T-helper 1 cell treated with Interleukin-12 subunit alpha and Interleukin-12 subunit beta and Interleukin-4 antibody, amounts not matched to agents 30 ng/mL and 1 ng/mL, for 36 hours (primary cell): ENCODE results near the gene UNC13A. TPM values are rescaled to one million over a fixed set of nuclear protein-coding genes. Genes with fewer than 3 reads are reported as not detected.

Experiments
- intact Hi-C: fragments of 100-400 bp; cut with micrococcal nuclease; formaldehyde crosslinking; loops from one replicate; pipeline ENCODE4 v1.15.1; 2024
- total RNA-seq: library from RNA; stranded (reverse); gene quantifications from 2 replicates; pipeline ENCODE4 v1.2.3, GENCODE V29; 2022

Gene UNC13A
- 0.27 TPM in 1 of 2 replicates, not detected in the other for total RNA-seq

- intact Hi-C loops: no loop called here
Measured at GRCh38 chr19:17687857-17688784, at the start of gene UNC13A. Gene UNC13A (minus strand): TSS chr19:17688354. CDS start chr19:17688199, 155 bp downstream.

GRCh38 chr19:17737690-17738153 lies 49.6 kb upstream of the UNC13A start:
- intact Hi-C loops: no loop called here

DNA sequence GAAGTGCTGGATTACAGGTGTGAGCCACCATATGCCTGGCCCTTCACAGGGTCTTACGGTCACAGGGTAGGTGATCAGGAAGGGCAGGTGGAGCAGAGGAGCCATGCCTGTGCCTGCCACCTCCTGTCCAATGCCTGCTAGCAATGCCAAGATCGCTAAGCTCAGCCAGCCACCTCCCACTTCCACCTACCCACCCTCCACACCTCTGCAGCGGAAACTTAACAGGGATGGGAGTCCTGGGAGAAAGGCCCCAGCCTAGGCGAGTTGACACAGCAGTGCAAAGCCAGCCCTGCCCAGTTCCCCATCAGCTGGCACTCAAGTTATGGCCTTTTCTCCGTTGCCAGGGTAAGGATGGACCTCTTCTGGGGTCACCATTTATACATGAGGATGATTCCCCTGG lies 47.3 kb upstream of the UNC13A start:
- intact Hi-C loops: no loop called here

- intact Hi-C loops: no loop called here
Measured at GRCh38 chr19:17734146-17734545, 46.0 kb upstream of the UNC13A start.

GRCh38 chr19:17733127-17733526 lies 45.0 kb upstream of the UNC13A start:
- intact Hi-C loops: no loop called here

GRCh38 chr19:17727843-17728242 lies 39.7 kb upstream of the UNC13A start:
- intact Hi-C loops: no loop called here

DNA sequence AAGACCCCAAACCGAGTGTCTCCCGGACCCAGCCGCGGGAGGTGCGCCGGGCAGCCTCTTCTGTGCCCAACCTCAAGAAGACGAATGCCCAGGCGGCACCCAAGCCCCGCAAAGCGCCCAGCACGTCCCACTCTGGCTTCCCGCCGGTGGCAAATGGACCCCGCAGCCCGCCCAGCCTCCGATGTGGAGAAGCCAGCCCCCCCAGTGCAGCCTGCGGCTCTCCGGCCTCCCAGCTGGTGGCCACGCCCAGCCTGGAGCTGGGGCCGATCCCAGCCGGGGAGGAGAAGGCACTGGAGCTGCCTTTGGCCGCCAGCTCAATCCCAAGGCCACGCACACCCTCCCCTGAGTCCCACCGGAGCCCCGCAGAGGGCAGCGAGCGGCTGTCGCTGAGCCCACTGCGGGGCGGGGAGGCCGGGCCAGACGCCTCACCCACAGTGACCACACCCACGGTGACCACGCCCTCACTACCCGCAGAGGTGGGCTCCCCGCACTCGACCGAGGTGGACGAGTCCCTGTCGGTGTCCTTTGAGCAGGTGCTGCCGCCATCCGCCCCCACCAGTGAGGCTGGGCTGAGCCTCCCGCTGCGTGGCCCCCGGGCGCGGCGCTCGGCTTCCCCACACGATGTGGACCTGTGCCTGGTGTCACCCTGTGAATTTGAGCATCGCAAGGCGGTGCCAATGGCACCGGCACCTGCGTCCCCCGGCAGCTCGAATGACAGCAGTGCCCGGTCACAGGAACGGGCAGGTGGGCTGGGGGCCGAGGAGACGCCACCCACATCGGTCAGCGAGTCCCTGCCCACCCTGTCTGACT lies 39.0 kb upstream of the UNC13A start:
- intact Hi-C loops: no loop called here

- intact Hi-C loops: no loop called here
Measured at GRCh38 chr19:17726136-17726741, 38.1 kb upstream of the UNC13A start.

DNA sequence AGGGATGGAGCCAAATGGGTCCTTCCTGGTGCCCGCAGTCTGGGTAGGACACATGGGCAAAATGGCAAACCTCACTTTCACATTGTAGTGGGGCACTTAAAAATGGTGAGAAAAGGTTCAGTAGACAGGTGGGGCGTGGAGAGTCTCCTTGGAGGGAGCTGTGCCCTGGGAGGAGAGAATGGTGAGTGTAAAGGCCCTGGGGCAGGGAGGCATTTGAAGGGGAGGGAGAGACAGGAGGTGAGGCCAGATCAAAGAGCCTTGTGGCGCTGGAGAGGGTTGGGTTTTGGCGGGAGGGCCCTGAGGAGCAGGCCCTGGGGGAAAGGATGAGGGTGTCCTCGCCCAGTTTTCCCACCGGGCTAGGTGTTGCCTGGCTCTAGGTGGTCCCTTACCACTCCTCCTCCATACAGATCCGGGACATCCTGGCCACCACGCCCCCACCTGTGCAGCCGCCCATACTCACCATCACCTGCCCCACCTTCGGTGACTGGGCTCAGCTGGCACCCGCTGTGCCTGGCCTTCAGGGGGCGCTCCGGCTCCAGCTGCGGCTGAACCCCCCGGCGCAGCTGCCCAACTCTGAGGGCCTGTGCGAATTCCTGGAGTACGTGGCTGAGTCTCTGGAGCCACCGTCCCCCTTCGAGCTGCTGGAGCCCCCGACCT lies 37.4 kb upstream of the UNC13A start:
- intact Hi-C loops: no loop called here

- intact Hi-C loops: no loop called here
Measured at GRCh38 chr19:17724655-17725054, 36.5 kb upstream of the UNC13A start.

DNA sequence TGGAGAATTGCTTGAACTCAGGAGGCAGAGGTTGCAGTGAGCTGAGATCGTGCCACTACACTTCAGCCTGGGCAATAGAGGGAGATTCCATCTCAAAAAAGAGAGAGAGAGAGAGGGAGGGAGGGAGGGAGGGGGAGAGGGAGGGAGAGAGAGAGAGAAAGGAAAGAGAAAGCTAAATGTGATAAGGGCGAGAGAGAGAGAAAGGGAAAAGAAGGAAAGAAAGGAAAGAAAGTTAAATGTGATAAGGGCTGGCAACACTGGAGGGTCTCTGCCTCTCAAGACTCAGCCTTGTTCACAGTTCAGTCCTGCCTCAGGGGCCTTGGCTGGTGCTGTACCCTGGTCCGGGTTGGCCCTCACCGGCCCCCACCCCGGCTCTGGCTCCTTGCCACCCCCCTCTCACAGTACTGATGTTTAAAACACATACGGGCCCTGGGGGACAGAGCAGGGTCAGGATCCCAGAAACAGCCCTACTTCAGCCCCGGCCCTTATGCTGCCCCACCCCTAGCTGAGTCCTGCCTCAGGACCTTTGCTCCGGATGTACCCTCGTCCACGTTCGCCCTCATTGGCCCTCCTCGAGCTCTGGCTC lies 34.6 kb upstream of the UNC13A start:
- intact Hi-C loops: no loop called here

GRCh38 chr19:17721821-17722220 lies 33.7 kb upstream of the UNC13A start:
- intact Hi-C loops: no loop called here

- intact Hi-C loops: no loop called here
Measured at GRCh38 chr19:17721111-17721628, 33.0 kb upstream of the UNC13A start.

DNA sequence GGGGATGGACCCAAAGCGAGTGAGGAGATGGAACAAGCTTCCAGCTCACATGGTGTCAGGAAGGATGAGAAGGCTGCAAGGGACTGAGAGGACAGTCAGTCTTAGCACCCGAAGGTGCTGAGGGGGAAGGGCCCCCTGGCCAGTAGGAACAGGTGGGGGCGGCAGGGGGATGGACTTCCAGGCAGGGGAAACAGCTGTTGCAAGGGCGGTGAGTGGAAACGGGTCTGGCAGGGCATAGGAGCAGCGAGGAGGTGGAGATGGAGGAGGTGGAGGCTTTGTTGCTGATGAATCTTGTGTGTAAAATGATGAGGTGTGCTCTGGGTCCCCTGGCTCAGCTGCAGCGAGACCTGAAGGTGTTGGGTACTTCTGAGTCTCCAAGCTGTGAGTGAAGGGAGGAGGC lies 32.3 kb upstream of the UNC13A start:
- intact Hi-C loops: no loop called here

GRCh38 chr19:17719730-17720400 lies 31.7 kb upstream of the UNC13A start:
- intact Hi-C loops: loop anchor here (1.0 to 5.0 kb wide), 5 partner anchors 27 to 165 kb away; partner anchors contain the start of genes COLGALT1, FCHO1 and SLC5A5

DNA sequence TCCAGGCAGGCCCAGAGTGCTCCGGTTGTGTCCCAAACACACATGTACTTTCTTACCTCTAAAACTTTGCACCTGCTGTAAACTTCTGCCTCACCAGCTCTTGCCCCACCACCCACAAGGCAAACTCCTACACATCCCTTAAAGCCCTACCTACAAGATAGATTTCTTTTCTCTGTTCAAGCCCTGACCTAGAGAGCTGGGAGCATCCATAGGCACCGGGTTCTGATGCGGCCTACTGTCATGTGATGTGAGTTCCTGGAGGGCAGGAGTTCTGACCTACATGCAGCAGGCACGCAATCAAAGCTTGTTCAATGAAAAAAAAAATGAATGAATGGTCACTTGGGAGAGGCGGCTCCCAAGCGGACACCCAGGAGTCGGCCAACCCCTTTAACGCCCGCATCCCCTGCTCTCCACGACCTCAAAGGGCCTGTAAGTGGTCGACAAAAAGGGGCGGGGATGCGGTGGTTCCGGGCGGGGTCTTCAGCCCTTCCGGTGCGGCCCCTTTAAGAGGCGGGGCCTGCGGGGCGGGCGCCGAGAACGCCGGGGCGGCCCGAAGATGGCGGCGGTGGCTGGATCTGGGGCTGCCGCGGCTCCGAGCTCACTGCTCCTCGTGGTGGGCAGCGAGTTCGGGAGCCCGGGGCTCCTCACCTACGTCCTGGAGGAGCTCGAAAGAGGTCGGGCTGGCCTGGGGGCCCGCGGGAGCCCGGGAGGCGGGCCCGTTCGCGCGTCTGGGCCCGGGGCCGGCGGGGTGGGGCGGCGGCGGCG lies 31.0 kb upstream of the UNC13A start, which contains the start of gene MAP1S:
MAP1S (plus strand) TSS at position 534 of the 765 bp plus-strand sequence; CDS start at position 557, 23 bp downstream.
- intact Hi-C loops: loop anchor here (1.0 to 5.0 kb wide), 5 partner anchors 28 to 164 kb away; partner anchors contain the start of genes COLGALT1, FCHO1 and SLC5A5

DNA sequence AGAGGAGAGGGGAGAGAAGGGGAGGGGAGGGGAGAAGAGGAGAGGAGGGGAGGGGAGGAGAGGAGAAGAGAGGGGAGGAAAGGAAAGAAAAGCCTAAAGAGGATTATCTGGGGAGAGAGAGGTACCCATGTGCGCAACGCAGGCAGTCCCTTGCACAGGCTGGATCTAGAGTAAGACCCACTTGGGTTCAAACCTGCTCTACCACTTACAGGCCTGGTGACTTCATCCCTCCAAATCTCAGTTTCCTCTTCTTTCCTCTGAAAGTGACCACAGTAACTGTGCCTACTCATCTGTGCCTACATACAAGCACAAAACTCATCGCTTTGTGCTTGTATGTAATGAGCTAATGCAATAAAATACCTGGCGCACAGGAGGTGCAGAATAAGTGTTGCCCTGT lies 30.4 kb upstream of the UNC13A start:
- intact Hi-C loops: loop anchor here (5.0 kb wide), 1 partner anchor 154 kb away; the partner anchor contains the start of gene SLC5A5

- intact Hi-C loops: loop anchor here (5.0 kb wide), 1 partner anchor 156 kb away; the partner anchor contains the start of gene SLC5A5
Measured at GRCh38 chr19:17716309-17716929, 28.3 kb upstream of the UNC13A start.
